Erythroblast (primary cell): ENCODE results near the gene SLC13A3.

Source experiments
- GATA1 ChIP-seq: IDR thresholded peaks from 2 replicates; pipeline ENCODE4 v1.6.1; 2011; ENCODE audit warnings: low read depth, mild to moderate bottlenecking, control low read depth, low read length, moderate library complexity
- POLR2A ChIP-seq: IDR thresholded peaks from 2 replicates; pipeline ENCODE4 v1.6.1; 2011; ENCODE audit warnings: mild to moderate bottlenecking, low read length

GRCh38 chr20:46646122-46646521 is 5.1 kb downstream of the SLC13A3 start:
- TF ChIP-seq POLR2A (no peak), GATA1 (no peak)
